Stomach (tissue), 9 donors: ENCODE results near the gene KLHL17. TPM values are rescaled to one million over a fixed set of nuclear protein-coding genes. Genes with fewer than 3 reads are reported as not detected.

Experiments
- DNase-seq, 2 donors: peaks; one replicate each; pipeline versions ENCODE4 v3.0.0 to v3.0.0-alpha.2; 2013 to 2019
- H3K27ac ChIP-seq, 5 donors: fragments of 200-600 bp in 4 of 5; sonication (generic) in 4 of 5; one replicate each; pipeline ENCODE4 v1.5.1; 2013 to 2019; ENCODE audit warnings: mild to moderate bottlenecking in 1 of 5, moderate library complexity in 1 of 5
- H3K27me3 ChIP-seq, 3 donors: fragments of 200-600 bp; sonication (generic); one replicate each; pipeline ENCODE4 v1.5.1; 2017 to 2019; ENCODE audit warnings: mixed run types in 1 of 3
- H3K36me3 ChIP-seq, 4 donors: fragments of 200-600 bp; sonication (generic); 1 replicate in 3 of 4; 2 replicates in 1 of 4; pipeline ENCODE4 v1.5.1; 2016 to 2019
- H3K4me1 ChIP-seq, 4 donors: fragments of 200-600 bp; sonication (generic); one replicate each; pipeline ENCODE4 v1.5.1; 2016 to 2019
- H3K4me3 ChIP-seq, 4 donors: fragments of 200-600 bp; sonication (generic) in 3 of 4; one replicate each; pipeline ENCODE4 v1.5.1; 2016 to 2019; ENCODE audit warnings: mild to moderate bottlenecking in 1 of 4
- H3K9me3 ChIP-seq, 4 donors: fragments of 200-600 bp; sonication (generic); one replicate each; pipeline ENCODE4 v1.5.1; 2016 to 2019
- EP300 ChIP-seq: sonication (generic); formaldehyde crosslinking; IDR thresholded peaks from one replicate; pipeline ENCODE4 v1.6.1; 2017; ENCODE audit warnings: antibody characterized with exemption
- POLR2A ChIP-seq, 4 donors: fragments of 450-650 bp; IDR thresholded peaks; one replicate each; pipeline ENCODE4 v1.6.1; 2016; ENCODE audit warnings: antibody characterized with exemption in 4 of 4, control low read depth in 2 of 4, mild to moderate bottlenecking in 1 of 4, moderate library complexity in 1 of 4
- POLR2AphosphoS5 ChIP-seq, 3 donors: sonication (generic); formaldehyde crosslinking; IDR thresholded peaks; one replicate each; pipeline ENCODE4 v1.6.1; 2016; ENCODE audit warnings: antibody characterized with exemption in 3 of 3
- WGBS, 5 donors: extraction: QIAGEN DNeasy Blood & Tissue Kit in 3 of 5; methylation state at CpG; one replicate each; pipeline versions ENCODE4 v1.1.5 to v1.1.7; 2013 to 2018; 5-methylcytosine and 5-hydroxymethylcytosine counted together
- intact Hi-C: fragments of 100-400 bp; cut with DNase I; formaldehyde crosslinking; loops from one replicate; pipeline ENCODE4 v1.15.1; 2023; ENCODE audit warnings: low total_unique reads
- polyA plus RNA-seq, 3 donors: library from polyadenylated mRNA; stranded (reverse); fragments of 200-250 nt; gene quantifications; one replicate each; pipeline ENCODE4 v1.2.3, GENCODE V29; 2013
- total RNA-seq, 5 donors: library from RNA; depleted of rRNA; stranded (reverse); fragments of >200 nt; gene quantifications; one replicate each; pipeline versions ENCODE4 v1.1.0 to v1.2.3, GENCODE V29; 2014 to 2016
- TF ChIP-seq, protein P1 (sequence below), 7 experiments: fragments of 450-650 bp in 4 of 7; fragments of 200-600 bp in 3 of 7; sonication (generic) in 3 of 7; IDR thresholded peaks; one replicate each; pipeline ENCODE4 v1.5.1; 2016 to 2019; ENCODE audit warnings: antibody characterized with exemption in 7 of 7, control low read depth in 2 of 7, mild to moderate bottlenecking in 1 of 7
- donor health status: healthy with polysubstance abuse.
- donor health status: Bipolar disorder and iron deficiency.
- donor health status: healthy.

KLHL17 gene
- total and polyA plus RNA-seq, 8 donors: 1.7 to 99.9 (median 7.6) TPM

DNA sequence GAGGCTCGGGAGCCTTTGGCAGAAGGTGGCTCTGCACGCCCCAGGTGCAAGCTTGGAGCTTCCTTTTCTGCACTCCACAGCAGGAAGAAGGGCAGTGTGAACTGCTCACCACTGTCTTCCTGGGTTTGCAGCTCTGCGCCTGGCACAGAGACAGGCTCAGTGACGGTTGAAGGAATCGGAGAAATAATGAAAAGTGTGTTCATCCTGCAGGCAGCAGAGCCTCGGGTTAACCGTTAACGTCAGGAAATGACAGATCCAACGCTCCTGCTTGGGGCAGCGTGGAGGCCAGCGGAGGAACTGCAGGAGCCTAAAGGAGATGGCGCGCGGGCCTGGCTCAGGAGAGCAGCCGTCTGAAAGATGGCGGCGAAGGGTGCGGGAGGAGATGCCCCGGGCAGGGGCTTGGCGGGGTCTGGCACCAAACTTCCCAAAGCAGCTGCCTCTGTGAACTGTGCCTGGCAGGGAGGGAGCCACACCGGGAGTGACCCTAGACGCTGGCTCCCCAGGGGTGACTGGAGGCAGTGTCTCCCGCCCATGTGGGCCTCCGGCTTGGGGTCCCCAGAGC, 47.6 kb upstream of the KLHL17 start:
- peak in 1 of 2 donors; percentile 51 for DNase-seq
- no peak overlapping the region for H3K4me3 ChIP-seq
- no peak overlapping the region for H3K27ac ChIP-seq
- TF ChIP-seq POLR2AphosphoS5 (IDR thresholded peaks at IDR 0.05) (no peak), POLR2A (IDR thresholded peaks at IDR 0.05) (no peak), EP300 (no peak)
- TF ChIP-seq, protein P1, sequence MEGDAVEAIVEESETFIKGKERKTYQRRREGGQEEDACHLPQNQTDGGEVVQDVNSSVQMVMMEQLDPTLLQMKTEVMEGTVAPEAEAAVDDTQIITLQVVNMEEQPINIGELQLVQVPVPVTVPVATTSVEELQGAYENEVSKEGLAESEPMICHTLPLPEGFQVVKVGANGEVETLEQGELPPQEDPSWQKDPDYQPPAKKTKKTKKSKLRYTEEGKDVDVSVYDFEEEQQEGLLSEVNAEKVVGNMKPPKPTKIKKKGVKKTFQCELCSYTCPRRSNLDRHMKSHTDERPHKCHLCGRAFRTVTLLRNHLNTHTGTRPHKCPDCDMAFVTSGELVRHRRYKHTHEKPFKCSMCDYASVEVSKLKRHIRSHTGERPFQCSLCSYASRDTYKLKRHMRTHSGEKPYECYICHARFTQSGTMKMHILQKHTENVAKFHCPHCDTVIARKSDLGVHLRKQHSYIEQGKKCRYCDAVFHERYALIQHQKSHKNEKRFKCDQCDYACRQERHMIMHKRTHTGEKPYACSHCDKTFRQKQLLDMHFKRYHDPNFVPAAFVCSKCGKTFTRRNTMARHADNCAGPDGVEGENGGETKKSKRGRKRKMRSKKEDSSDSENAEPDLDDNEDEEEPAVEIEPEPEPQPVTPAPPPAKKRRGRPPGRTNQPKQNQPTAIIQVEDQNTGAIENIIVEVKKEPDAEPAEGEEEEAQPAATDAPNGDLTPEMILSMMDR (IDR thresholded peaks at IDR 0.05): no peak
- peaks cover 26 to 40% (median 37%) of the 10 kb centered on the region in 4 donors for H3K4me1 ChIP-seq
- intact Hi-C loops: no loop called here
- no peaks in the 10 kb centered on the region for H3K9me3 ChIP-seq
- H3K27me3 ChIP-seq: peaks cover 0 to 82% (median 10%) of the 10 kb centered on the region in 3 donors
- no peaks in the 10 kb centered on the region for H3K36me3 ChIP-seq
- WGBS, 5 donors: 56 to 75% (median 60%) methylated on average over 21 to 24 of the region's 24 CpGs

DNA sequence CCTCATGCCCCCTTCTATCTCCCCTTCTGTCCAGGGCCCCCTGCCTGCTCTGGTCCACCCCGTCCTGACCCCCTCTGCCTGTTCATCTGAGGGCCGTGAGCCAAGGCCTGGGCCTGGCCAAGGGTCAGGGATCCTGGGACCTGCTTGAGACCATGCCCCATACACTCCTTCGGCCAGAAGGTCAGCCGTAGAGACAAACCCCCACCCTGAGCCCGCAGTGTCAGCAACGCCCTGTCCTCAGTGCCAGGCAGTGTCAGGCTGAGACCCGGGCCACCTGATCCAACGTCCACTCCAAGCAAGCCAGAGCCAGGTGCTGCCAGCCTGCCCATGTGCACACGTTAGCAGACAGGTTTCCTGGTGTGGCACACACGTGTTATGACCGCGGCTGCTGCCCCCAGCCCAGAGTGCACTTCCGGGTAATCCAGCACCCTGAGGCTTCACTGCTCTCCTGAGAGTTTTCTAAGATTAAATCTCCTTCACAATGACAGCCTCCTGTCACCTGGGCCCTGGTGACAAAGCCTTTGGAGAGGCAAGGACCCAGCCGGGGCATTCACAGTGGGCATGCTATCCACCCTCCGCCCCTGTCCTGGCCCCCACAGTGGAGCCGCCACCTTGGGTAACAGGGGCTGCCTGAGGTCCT, 46.8 kb upstream of the KLHL17 start:
- H3K27me3 ChIP-seq: peaks cover 0 to 85% (median 10%) of the 10 kb centered on the region in 3 donors
- no peaks in the 10 kb centered on the region for H3K9me3 ChIP-seq
- no peaks in the 10 kb centered on the region for H3K36me3 ChIP-seq
- DNase-seq: peak; percentile 35 to 70
- no peak overlapping the region for H3K4me3 ChIP-seq
- TF ChIP-seq POLR2A (IDR thresholded peaks at IDR 0.05): no peak
- no peak for TF ChIP-seq POLR2AphosphoS5 (IDR thresholded peaks at IDR 0.05)
- TF ChIP-seq, protein P1 (IDR thresholded peaks at IDR 0.05): no peak
- H3K27ac ChIP-seq: no peak overlapping the region
- intact Hi-C loops: no loop called here
- H3K4me1 ChIP-seq: peaks cover 26 to 43% (median 37%) of the 10 kb centered on the region in 4 donors
- 42 to 60% (median 56%) methylated on average over 12 to 16 of the region's 16 CpGs for WGBS, 5 donors

DNA sequence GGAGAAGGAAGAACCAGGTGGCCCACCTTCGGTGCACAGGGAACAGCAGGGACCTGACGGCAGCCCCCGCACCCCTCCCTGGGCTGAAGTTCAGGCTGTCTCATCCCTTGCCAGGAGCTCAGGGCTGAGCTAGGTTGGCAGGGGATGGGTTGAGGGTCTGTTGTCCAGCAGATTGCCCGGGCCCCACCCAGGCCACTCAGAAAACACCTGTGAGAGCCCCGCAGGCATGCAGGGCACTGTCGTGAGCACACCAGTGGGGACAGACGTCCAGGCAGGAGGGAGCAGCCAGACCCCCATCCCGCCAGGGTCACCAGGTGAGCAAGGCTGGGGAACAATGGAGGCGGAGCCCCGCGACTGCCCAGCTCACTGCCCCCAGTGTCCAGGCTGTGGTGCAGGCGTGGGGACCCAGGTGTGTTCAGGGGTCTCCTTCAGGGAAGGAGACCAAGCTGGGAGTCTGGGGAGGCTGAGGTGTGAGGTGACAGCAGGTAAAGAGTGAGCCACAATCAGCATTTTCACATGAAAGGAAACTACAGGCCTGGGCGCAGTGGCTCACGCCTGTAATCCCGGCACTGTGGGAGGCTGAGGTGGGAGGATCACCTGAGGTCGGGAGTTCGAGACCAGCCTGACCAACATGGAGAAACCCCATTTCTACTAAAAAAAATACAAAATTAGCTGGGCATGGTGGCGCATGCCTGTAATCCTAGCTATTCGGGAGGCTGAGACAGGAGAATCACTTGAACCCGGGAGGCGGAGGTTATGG, 46.1 kb upstream of the KLHL17 start:
- no peaks in the 10 kb centered on the region for H3K36me3 ChIP-seq
- H3K27me3 ChIP-seq: peaks cover 0 to 92% (median 13%) of the 10 kb centered on the region in 3 donors
- WGBS, 5 donors: 83 to 88% (median 87%) methylated on average over 10 to 21 of the region's 21 CpGs
- DNase-seq: peak in 1 of 2 donors; percentile 7
- H3K27ac ChIP-seq: no peak overlapping the region
- TF ChIP-seq, protein P1 (IDR thresholded peaks at IDR 0.05): no peak
- TF ChIP-seq POLR2AphosphoS5 (IDR thresholded peaks at IDR 0.05) (no peak), POLR2A (IDR thresholded peaks at IDR 0.05) (no peak)
- intact Hi-C loops: no loop called here
- no peak overlapping the region for H3K4me3 ChIP-seq
- H3K4me1 ChIP-seq: peaks cover 26 to 43% (median 38%) of the 10 kb centered on the region in 4 donors
- H3K9me3 ChIP-seq: no peaks in the 10 kb centered on the region

DNA sequence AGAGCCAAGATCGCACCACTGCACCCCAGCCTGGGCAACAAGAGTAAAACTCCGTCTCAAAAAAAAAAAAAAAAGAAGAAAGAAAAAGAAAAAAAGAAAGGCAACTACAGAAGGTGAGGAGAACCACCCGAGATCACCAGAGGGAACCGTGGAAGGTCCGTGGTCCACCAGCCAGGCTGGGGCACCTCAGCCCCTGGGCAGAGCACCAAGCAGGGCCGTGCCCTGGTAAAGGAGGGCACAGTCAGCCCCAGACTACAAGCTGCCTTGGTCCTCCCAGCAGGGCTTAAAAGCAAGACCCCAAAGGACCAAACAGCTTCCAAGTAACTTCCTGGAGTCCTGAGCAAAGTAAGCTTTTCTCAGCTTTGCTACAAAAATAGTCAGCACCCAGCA, 45.5 kb upstream of the KLHL17 start:
- WGBS, 5 donors: 76 to 86% (median 82%) methylated on average over 5 to 6 of the region's 6 CpGs
- Histone ChIP-seq H3K4me3 (no peak overlapping the region), H3K27ac (no peak overlapping the region), H3K36me3 (no peaks in the 10 kb centered on the region), H3K4me1 (peaks cover 27 to 44% (median 38%) of the 10 kb centered on the region in 4 donors), H3K27me3 (peaks cover 0 to 94% (median 16%) of the 10 kb centered on the region in 3 donors), H3K9me3 (no peaks in the 10 kb centered on the region)
- DNase-seq: no peak
- intact Hi-C loops: no loop called here
- TF ChIP-seq POLR2AphosphoS5 (IDR thresholded peaks at IDR 0.05): no peak
- TF ChIP-seq, protein P1 (IDR thresholded peaks at IDR 0.05): no peak
- TF ChIP-seq POLR2A (IDR thresholded peaks at IDR 0.05): no peak
- TF ChIP-seq EP300: no peak
